ENCODE results near the gene ADAMTS13.
A peak's percentile ranks its signal among the peaks of the same experiment; 100 is the strongest.

Gene ADAMTS13

DNA sequence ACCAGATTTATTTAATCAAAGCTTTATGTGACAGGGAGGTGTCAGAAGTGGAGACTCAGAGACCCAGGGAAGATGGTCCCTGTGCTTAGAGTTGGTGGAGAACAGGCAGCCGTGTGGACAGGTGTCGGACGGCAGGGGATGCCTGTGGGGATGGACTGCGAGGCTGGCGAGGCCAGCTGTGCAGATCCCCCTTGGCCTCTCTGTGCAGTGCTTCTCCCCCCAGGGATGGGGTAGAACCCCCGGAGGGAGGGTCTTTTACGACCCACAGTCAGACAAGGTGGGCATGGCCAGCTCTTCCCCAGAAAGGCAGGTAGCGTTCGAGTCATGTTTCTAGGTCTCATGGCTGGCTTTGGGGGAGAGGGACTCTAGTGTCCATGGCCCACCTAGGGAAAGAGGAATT, 61.4 kb downstream of the ADAMTS13 start:
- no peaks in the 10 kb centered on the region for H3K9me3 ChIP-seq (ENCODE audit: insufficient read depth, low read length)
- peaks cover 5% of the 10 kb centered on the region for H3F3A ChIP-seq (ENCODE audit: insufficient read depth)
- no peaks in the 10 kb centered on the region for H3K27me3 ChIP-seq (ENCODE audit: low read length)
- H3K36me3 ChIP-seq (ENCODE audit: low read length) = no peaks in the 10 kb centered on the region
- H3K9ac ChIP-seq (ENCODE audit: low read length) = no peak overlapping the region
- no peak overlapping the region for H3K4me2 ChIP-seq (ENCODE audit: low read depth, low read length, poor library complexity, severe bottlenecking)
- no peaks in the 10 kb centered on the region for H3K9me2 ChIP-seq (replicated peaks; ENCODE audit: insufficient read depth, low read length)
- TF ChIP-seq, protein P1, sequence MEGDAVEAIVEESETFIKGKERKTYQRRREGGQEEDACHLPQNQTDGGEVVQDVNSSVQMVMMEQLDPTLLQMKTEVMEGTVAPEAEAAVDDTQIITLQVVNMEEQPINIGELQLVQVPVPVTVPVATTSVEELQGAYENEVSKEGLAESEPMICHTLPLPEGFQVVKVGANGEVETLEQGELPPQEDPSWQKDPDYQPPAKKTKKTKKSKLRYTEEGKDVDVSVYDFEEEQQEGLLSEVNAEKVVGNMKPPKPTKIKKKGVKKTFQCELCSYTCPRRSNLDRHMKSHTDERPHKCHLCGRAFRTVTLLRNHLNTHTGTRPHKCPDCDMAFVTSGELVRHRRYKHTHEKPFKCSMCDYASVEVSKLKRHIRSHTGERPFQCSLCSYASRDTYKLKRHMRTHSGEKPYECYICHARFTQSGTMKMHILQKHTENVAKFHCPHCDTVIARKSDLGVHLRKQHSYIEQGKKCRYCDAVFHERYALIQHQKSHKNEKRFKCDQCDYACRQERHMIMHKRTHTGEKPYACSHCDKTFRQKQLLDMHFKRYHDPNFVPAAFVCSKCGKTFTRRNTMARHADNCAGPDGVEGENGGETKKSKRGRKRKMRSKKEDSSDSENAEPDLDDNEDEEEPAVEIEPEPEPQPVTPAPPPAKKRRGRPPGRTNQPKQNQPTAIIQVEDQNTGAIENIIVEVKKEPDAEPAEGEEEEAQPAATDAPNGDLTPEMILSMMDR (IDR thresholded peaks at IDR 0.05; ENCODE audit: insufficient read depth, low read length, poor library complexity, severe bottlenecking) = no peak
- TF ChIP-seq EZH2phosphoT487 (conservative IDR thresholded peaks at IDR 0.05; ENCODE audit: low read length) = no peak
- H2AFZ ChIP-seq (ENCODE audit: low read depth, low read length, severe bottlenecking) = no peak overlapping the region
- H3K27ac ChIP-seq (ENCODE audit: low read depth, low read length) = no peak overlapping the region
- no peak overlapping the region for H3K4me3 ChIP-seq (ENCODE audit: insufficient read depth, low read length, poor library complexity, severe bottlenecking)
- no peaks in the 10 kb centered on the region for H3K79me2 ChIP-seq (ENCODE audit: insufficient read depth, low read length)
- H4K20me1 ChIP-seq (ENCODE audit: low read depth, low read length) = no peaks in the 10 kb centered on the region

DNA sequence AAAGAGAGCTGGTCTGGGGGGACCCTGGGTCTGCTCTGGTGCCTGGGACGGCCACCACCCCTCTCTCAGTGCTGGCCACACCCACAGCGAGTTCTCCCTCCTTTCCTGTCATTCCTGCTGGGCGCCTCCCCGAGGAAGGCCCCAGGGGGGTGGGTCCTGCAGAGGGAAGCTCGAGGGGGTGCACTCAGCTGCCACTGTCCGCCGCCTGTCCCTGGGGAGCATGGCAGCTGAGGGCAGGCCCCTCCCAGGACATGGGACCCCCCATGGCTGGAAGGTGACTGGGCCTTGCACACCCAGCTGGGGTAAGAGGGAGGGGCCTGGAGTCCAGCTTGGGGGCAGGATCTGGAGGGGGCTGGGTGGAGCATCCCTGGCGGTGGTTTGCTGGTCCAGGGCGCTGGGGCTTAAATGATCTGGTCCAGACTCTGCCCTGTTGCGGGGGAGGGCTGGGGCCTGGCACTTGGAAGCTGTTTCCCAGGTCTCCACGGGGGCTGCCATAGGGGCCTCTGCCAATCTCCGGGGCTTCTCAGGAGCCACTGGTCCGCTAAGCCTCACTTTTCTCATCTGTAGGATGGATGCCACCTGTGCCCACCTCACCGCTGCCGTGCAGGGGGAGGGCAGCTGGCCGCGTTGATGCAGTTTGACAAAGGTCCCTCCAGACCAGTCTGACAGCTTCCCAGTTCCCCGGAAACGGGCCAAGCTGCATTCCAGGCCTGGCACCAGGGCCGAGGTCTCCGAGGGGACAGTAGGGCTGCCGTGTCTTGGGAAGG, 62.7 kb downstream of the ADAMTS13 start:
- no peak overlapping the region for H3K4me2 ChIP-seq (ENCODE audit: low read depth, low read length, poor library complexity, severe bottlenecking)
- no peak overlapping the region for H3K9ac ChIP-seq (ENCODE audit: low read length)
- no peaks in the 10 kb centered on the region for H3K9me3 ChIP-seq (ENCODE audit: insufficient read depth, low read length)
- H3K4me3 ChIP-seq (ENCODE audit: insufficient read depth, low read length, poor library complexity, severe bottlenecking) = no peak overlapping the region
- H3K9me2 ChIP-seq (replicated peaks; ENCODE audit: insufficient read depth, low read length) = no peaks in the 10 kb centered on the region
- H2AFZ ChIP-seq (ENCODE audit: low read depth, low read length, severe bottlenecking) = no peak overlapping the region
- H3K79me2 ChIP-seq (ENCODE audit: insufficient read depth, low read length) = no peaks in the 10 kb centered on the region
- H3K36me3 ChIP-seq (ENCODE audit: low read length) = no peaks in the 10 kb centered on the region
- TF ChIP-seq, protein P1 (IDR thresholded peaks at IDR 0.05; ENCODE audit: insufficient read depth, low read length, poor library complexity, severe bottlenecking) = no peak
- no peak for TF ChIP-seq EZH2phosphoT487 (conservative IDR thresholded peaks at IDR 0.05; ENCODE audit: low read length)
- no peaks in the 10 kb centered on the region for H4K20me1 ChIP-seq (ENCODE audit: low read depth, low read length)
- H3K27me3 ChIP-seq (ENCODE audit: low read length) = no peaks in the 10 kb centered on the region
- H3K27ac ChIP-seq (ENCODE audit: low read depth, low read length) = no peak overlapping the region
- H3F3A ChIP-seq (ENCODE audit: insufficient read depth) = peaks cover 1% of the 10 kb centered on the region

DNA sequence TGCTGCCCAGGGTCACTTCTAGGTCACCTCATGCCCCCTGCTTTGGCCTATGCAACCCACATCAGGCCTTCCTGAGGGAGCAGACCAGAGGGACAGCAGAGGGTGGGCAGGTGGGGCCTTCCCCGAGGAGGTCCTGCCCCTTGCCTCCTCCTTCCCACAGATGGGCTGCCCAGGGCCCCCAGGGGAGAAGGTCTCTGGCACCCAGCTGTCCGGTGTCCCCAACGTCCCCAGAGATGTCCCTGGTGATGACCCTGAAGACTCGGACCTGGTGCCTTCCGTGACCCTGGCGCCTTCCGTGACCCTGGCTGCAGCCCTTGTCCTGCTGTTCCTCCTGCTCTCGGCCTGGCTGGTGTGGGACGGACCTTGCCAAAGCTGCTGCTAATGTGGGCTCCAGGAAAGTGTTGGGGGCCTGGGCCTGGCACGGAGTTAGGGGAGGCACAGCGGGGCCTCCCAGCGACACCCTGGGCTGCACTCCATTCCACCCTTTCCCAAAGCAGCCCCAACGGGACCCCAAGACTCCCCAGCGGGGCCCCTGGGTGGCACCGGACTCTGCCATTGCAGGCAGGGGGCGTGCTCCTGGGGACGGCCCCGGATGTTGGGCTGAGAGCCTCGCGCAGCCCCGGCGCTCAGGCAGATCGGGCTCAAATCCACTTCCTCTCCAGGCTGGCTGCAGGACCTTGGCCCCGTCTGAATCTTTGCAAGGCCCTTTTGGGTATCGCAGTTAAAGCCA, 63.5 kb downstream of the ADAMTS13 start:
- TF ChIP-seq, protein P1 (IDR thresholded peaks at IDR 0.05; ENCODE audit: insufficient read depth, low read length, poor library complexity, severe bottlenecking) = no peak
- no peak for TF ChIP-seq EZH2phosphoT487 (conservative IDR thresholded peaks at IDR 0.05; ENCODE audit: low read length)
- Histone ChIP-seq H3K79me2 (ENCODE audit: insufficient read depth, low read length) (no peaks in the 10 kb centered on the region), H3K4me2 (ENCODE audit: low read depth, low read length, poor library complexity, severe bottlenecking) (peak overlapping the region; percentile 53), H4K20me1 (ENCODE audit: low read depth, low read length) (no peaks in the 10 kb centered on the region), H3K9ac (ENCODE audit: low read length) (peak overlapping the region; percentile 32; the same call in 1 of the 2 replicates), H3F3A (ENCODE audit: insufficient read depth) (no peaks in the 10 kb centered on the region), H3K27me3 (ENCODE audit: low read length) (no peaks in the 10 kb centered on the region), H3K36me3 (ENCODE audit: low read length) (no peaks in the 10 kb centered on the region), H2AFZ (ENCODE audit: low read depth, low read length, severe bottlenecking) (no peak overlapping the region), H3K27ac (ENCODE audit: low read depth, low read length) (no peak overlapping the region), H3K4me3 (ENCODE audit: insufficient read depth, low read length, poor library complexity, severe bottlenecking) (no peak overlapping the region), H3K9me2 (replicated peaks; ENCODE audit: insufficient read depth, low read length) (no peaks in the 10 kb centered on the region), H3K9me3 (ENCODE audit: insufficient read depth, low read length) (no peaks in the 10 kb centered on the region)
